SHP77 treated with DMSO at 0.1 percent for 48 hours (cell line): ENCODE data around the gene NAPB.
A peak's percentile ranks its signal among the peaks of the same experiment; 100 is the strongest.
"Not testable (repeated sequence)": the region's sequence is repeated elsewhere in the genome, so short reads cannot be mapped to it uniquely, and the experiment has no call there.

Experiments
- DNase-seq: peaks from one replicate; lab custom pipeline; 2025; lab: John Stamatoyannopoulos, UW

Gene NAPB

DNA sequence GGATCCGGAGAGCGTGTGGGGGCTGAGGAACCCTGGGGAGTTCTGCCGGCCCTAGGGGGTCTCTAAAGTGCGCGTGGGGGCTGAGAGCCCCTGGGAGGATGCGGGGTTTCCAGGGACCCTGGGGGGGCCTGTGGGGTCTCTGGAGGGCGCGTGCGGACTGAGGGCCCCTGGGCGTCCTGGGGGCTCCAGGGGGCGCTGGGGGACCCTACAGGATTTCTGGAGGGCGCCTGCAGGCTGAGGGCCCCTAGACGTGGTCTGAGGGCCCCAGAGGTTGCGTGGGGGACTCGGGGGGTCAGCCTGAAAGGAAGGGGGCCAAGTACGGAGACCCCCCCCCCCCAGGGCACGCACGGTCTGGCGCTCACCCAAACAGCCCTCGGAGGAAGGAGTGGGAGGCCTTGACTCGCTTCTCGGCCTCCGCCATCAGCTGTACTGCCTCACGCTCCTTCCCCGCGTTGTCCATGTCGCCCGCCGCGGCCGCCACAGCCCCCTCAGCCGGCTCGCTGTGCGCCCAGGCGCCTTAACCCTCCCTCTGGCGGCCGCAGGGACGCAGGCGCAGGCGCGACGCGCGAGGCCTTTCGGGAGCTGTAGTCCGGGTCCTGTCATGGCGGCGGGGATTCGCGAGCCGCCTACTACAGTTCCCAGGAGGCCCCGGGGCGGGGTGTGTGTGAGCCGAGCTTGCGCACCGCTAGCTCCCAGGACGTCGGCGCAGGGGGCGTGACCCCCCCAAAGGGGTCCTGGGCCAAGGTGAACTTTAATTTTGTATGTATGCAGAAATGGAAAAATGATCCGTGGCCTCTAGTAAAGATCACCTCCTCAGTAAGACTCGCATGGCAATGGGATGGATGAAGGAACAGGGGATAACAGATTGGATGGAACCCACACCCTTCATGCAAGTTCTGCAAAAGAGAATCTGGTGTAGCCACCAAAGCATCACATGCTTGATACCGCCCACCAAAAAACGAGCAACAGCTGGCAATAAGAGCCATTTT is at the start of gene NAPB:
NAPB (minus strand) TSS at position 546 of the 989 bp plus-strand sequence; CDS start at position 460, 86 bp downstream.
- peak; percentile 94 for DNase-seq

GRCh38 chr20:23466961-23467360 is 45.7 kb upstream of the NAPB start:
- DNase-seq = not testable (repeated sequence)

DNA sequence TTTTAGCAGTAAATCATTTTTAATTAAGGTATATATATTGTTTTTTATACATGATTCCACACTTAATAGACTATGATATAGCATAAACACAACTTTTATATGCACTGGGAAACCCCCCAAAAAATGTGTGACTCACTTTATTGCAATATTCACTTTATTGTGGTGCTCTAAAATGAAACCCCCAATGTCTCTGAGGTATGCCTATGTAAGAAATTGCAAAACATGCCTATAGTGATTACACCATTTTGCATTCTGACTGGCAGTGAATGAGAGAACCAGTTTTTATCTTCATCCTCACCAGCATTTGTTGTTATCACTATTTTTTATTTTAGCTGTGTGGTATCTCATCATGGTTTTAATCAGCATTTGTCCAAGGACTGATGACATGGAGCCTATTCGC is 39.9 kb upstream of the NAPB start:
- DNase-seq = no peak

DNA sequence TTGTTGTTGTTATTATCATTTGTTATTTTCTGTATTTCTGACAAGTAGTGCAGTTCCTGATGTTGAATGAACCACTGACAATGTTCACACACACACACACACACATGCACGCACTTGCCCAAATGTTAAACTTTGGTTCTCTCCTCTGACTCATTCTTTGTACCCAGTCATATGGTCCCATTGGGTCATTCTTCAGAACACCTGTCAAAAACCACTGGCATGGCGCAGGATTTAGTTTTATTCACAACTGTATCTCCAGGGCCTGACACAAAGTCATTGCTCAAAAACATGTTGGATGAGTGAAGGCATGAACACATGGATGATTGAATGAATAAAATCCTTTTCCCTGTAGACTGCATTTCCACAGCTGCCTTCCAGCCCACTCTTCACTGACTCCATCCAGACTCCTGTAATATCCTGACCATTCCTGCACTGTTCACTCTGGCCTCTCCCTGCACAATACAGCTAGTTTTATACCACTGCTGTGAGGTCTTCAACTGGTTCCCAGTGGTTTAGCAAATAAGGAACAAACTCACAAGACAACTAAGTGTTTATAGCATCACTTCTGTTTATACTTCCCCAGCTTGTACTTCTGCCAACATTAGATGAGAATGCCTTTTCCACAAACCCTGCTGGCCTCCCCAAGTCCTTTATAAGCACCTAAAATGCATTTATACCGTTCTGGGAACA is 38.3 kb upstream of the NAPB start:
- DNase-seq = no peak

DNA sequence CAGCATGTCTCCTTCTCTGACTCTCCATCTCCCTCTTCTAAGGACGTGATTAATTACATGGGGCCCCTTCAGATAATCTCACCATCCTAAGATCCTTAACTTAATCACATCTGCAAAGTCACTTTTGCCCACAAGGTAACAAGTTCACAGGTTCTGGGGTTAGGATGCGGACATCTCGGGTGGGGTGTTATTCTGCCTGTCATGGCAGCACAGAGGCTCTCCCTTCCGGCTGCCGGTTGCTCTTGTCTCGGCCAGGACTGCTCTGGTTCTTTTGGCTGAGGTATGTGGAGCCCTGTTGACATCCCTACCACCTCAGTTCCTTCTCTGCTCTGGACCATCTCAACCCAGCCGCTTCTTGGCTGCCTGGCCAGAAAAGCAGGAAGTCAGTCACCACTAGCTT is 35.6 kb upstream of the NAPB start:
- DNase-seq = no peak

DNA sequence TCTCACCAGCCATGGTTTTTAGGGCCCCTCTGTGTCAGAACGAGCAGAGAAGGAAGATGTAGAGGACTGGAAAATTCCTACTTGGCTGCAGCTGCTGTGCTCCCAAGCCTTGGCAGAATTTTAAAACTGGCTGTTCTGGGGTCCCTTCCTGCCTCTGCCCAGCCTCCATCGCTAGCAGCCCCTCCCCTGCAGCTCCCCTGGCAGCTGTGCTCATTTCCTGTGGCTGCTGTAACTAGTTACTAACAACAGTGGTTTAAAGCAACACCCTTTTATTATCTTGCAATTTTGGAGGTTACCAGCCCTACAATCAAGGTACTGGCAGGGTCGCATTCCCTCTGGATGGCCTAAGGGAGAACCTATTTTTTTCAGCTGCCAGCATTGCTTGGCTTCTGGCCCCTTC is 35.1 kb upstream of the NAPB start:
- DNase-seq = no peak

DNA sequence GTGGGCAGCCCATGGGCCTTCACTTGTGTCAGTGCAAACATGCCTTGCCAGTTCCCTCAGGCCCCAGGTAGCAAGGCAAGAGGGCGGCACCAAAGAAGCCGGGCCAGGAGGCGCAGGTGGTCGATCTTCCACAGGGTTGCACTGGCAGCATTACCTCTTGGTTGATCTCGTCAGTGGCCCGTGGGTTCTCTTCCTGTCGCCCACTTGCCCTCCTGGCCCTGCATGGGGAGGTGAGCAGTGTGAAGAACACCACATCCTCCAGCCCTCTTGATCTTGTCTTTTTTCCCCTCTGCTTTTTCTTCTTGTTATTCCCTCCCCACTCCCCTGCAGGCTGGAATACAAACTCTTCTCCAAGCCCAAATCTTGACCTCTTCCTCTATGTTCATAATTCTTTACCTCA is 34.4 kb upstream of the NAPB start:
- no peak for DNase-seq

DNA sequence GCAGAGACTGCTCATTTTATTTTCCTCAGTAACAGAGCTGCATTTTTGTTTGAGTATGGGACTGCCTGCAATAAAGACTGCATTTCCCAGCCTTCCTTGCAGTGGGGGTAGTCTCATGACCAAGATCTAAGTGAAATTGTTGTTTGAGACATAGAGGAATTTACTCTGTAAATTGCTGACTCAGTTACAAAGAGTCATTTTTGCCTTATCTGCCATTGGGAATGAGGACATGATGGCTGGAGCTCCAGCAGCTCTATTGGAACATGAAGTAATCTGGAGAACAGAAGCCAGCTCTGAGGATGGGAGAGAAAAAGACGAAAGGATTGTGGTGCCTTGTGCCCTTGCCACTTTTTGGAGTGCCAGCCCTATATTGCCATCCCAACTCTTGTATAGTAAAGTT is 33.5 kb upstream of the NAPB start:
- no peak for DNase-seq

DNA sequence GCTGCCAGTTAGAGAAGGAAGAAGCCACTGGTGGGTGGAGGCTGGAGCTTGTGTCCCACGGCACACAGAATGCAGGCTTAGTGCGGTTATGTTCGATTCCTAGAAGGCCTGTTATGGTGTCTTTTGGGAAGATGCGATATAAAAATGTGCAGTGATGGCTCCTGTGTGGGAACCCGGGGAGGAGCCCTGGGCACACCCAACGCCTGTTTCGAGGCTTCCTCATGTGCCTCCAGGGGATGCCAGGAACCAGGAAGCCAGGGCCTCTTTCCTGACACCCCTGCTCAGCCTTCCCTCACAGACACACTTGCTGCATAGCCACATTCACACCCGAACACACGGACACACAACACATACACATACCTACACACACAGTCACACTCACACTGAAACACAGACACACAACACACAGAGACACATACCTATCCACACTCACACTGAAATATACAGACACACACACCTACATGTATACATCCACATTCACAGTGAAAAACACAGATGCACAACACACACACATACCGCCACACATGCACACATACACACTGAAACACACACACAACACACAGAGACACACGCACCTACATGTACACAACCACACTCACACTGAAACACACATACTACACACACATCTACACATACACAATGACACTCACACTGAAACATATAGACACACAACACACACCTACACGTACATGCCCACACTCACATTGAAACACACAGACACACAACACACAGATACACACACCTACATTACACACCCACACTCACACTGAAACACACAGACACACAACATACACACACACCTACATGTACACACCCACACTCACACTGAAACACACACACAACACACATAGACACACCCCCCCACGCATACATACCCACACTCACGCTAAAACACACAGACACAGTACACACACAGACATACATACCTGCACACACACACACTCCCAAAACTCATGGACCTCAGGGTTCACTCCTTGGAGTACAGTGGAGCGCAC is 32.6 kb upstream of the NAPB start:
- DNase-seq = no peak

- DNase-seq = no peak
Measured at GRCh38 chr20:23452776-23453175, 31.5 kb upstream of the NAPB start, which contains the start of gene CST11. Gene CST11 (minus strand): TSS chr20:23452876. CDS start chr20:23452811, 65 bp downstream.

DNA sequence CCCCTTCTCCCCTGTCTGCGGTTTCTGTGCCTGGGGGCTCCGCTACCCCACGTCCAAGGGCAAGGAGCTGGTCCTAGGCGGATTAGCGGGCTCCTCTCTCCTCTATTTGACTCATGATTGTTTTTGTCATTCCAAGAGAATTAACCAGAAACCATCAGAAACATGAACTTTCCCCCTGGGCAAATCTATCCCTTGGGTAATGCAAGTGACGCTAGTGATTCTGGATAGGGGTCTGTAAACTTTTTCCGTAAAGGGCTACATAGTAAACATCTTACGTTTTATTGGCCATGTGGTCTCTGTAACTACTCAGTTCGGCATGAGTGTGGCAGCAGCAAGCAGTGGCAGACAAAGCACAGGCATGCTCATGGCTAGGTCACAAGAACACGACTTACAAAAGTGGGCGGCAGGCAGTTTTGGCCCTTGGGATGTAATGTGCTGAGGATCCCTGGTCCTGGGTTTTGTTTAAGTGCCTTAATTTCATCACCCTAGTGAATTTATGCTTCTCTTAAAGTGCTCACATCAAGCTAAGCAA is 30.7 kb upstream of the NAPB start:
- DNase-seq = no peak

DNA sequence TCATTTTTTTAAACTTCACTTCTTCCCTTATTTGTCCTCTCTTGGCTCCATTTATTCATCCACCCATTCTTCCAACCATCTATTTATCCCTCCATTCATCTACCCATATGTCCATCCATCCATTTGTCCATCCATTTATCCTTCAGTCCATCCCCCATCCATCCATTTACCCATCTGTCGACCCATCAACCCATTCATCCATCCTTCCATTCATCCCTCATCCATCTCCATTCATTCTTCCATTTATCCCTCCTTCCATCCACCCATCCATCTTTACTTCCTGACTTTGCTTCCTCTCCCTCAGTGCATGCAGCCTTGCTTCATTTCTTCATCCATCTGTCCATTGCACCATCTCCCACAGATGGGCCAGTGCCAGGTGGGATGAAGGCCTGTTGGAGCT is 29.6 kb upstream of the NAPB start:
- no peak for DNase-seq

DNA sequence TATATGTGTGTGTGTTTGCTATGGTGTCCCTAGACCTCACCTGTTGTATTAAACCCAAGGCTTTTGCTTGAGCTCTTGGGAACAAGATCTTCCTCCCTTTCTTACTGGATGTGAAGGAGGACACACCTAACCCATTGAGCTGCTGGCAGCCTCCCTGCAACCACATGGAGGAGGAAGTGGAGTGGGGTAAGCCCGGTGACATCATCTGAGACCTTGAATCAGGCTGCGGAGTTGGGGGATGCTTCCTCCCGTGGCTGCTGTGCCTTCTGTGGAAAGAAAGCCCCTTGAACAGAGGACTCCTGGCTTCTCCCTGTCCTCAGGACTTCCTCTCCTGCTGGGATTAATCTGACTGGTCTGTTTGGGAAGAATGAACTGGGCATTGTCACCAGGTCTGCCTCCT is 28.1 kb upstream of the NAPB start:
- no peak for DNase-seq

- no peak for DNase-seq
Measured at GRCh38 chr20:23448167-23448566, 26.9 kb upstream of the NAPB start.

DNA sequence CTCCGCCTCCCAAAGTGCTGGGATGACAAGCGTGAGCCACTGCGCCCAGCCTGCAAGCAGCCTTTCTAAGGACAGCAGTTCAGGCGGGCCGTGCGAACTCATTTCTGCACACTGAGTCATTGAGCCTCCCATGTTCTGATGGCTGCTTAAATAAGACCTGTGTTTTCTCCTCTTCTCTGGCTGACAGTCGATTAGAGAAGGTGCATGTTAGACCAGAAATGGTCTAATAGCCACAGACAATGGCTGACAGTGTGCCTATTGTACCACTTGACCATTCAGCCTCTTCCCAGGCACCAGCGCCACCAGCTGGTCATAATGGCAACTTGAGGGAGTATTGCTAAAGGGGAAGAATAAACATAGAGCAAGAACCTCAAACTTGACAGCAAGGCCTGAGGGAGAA is 25.2 kb upstream of the NAPB start:
- peak; percentile 62 for DNase-seq

DNA sequence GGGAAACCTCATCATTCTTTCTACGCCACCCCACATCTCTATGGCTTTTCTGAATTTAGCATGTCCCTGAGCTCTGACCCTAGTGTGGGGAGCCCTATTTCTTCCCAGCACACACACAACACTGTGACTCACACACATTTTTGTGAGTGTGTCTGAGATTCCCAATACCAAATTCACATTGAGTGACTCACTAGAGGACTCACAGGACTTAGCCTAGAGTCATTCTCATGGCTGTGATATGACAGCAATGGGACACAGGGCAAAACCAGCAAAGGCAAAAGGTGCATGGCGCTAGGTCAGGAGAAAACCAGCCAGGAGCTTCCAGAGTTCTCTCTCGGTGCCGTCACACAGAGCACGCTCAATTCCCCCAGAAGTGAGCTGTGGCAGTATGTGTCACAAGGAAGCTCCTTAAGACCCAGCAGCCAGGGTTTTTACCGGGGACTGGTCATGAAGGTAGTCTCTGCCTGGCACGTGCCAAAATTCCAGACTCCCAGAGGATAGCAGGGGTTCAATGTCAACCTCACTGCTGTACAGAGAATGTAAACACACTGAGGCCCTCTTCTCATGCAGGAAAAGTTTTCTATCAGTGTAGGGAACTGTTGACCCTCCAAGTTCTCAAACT is 24.4 kb upstream of the NAPB start:
- DNase-seq = no peak

DNA sequence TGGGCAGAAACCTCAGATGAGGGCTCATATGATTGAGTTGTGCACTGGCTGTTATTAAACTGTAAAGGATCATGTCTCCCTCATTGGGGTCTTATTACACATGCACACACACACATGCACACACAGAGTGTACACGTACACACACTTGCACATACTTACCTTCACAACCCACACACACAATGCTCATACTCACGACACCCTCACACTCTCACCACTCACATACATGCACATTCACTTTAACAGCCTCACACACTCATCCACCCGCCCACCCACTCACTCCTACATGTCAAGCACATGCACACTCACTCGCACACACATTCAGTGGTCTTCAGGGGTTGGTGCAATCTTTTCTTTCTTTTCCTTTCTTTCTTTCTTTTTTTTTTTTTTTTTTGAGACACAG is 23.6 kb upstream of the NAPB start:
- no peak for DNase-seq

GRCh38 chr20:23442436-23442835 is 21.1 kb upstream of the NAPB start:
- no peak for DNase-seq

GRCh38 chr20:23441850-23442313 is 20.6 kb upstream of the NAPB start:
- peak; percentile 54 for DNase-seq

- DNase-seq = no peak
Measured at GRCh38 chr20:23440004-23440403, 18.7 kb upstream of the NAPB start.

DNA sequence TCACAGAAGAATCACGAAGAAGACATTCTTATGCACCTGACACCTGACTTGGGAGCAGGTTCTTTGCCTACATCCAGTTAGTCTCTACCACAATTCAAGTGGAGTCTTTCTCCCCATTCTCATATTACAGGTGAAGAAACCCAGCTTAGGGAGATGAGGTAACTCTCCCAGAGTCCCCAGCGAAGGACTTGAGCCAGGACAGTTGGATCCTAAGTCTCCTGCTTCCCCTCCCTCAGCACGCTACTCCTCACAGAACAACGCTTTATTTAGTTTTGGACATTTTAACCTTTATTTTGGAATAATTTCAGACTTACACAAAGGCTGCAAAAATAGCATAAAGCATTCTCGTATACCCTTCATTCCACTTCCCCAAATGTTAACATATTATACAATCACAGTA is 17.4 kb upstream of the NAPB start:
- DNase-seq = no peak
